ENCODE measurements around the gene DENND6B. TPM values are rescaled to one million over a fixed set of nuclear protein-coding genes. Genes with fewer than 3 reads are reported as not detected.
"Not testable (repeated sequence)": the region's sequence is repeated elsewhere in the genome, so short reads cannot be mapped to it uniquely, and the experiment has no call there.

The DENND6B gene
- total RNA-seq, 1 donor from 2014 or later: 32.1 TPM

DNA sequence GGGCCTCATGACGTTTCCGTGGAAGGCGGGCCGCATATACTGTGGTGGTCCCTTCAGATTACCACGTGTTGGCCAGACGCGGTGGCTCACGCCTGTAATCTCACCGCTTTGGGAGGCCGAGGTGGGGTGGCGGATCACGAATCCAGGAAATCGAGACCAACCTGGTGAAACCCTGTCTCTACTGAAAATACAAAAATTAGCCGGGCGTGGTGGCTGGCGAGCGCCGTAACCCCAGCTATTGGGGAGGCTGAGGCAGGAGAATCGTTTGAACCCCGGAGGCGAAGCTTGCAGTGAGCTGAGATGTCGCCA, 853 bp upstream of the DENND6B start:
- no peak for DNase-seq
- Mint-ChIP-seq H3K4me3 (ENCODE audit: unreplicated experiment) (peak overlapping the region; percentile 82), H3K27me3 (ENCODE audit: unreplicated experiment) (peaks cover 11% of the 10 kb centered on the region), H3K9me3 (ENCODE audit: unreplicated experiment) (peaks cover 5% of the 10 kb centered on the region), H3K4me1 (ENCODE audit: low read depth, unreplicated experiment) (peaks cover 8% of the 10 kb centered on the region), H3K27ac (ENCODE audit: unreplicated experiment) (peak overlapping the region; percentile 55), H3K36me3 (ENCODE audit: unreplicated experiment) (peaks cover 5% of the 10 kb centered on the region)
- TF ChIP-seq, protein P1, sequence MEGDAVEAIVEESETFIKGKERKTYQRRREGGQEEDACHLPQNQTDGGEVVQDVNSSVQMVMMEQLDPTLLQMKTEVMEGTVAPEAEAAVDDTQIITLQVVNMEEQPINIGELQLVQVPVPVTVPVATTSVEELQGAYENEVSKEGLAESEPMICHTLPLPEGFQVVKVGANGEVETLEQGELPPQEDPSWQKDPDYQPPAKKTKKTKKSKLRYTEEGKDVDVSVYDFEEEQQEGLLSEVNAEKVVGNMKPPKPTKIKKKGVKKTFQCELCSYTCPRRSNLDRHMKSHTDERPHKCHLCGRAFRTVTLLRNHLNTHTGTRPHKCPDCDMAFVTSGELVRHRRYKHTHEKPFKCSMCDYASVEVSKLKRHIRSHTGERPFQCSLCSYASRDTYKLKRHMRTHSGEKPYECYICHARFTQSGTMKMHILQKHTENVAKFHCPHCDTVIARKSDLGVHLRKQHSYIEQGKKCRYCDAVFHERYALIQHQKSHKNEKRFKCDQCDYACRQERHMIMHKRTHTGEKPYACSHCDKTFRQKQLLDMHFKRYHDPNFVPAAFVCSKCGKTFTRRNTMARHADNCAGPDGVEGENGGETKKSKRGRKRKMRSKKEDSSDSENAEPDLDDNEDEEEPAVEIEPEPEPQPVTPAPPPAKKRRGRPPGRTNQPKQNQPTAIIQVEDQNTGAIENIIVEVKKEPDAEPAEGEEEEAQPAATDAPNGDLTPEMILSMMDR (IDR thresholded peaks at IDR 0.05; ENCODE audit: partially characterized antibody, unreplicated experiment): no peak

DNA sequence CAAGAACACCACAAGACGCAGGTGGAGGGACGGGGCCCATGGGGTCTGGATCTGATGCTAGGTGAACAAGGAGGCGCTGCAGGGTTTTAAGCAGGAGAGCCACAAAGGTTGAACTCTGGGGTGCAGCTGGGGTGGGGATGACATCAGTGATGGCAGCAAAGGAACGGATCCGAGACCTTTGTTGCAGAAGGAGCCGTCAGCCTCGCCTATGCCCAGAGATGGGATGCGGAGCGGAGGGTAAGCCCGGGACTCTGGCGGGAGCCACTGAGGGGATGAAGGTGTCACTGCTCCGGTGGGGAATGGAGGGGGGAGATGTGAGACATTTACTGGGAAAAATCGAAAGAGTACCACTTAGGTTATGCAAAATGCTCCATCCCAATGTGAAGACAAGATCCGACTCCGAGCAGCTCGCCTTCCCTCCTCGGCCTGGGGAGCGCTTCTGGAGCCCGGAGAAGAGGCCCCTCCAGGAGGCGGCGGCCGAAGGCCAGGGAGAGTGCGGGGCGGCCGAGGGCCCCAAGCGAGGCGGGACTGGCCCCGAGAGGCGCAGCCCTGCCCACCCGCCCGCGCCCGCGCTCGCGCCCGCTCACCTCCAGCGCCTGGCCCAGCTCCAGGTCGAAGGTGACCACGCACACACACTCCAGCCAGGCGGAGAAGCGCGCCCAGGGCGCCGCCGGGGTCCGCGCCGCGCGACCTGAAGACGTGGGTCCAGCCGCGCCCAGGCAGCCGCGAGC, 422 bp downstream of the DENND6B start:
- H3K4me1 Mint-ChIP-seq (ENCODE audit: low read depth, unreplicated experiment): peaks cover 8% of the 10 kb centered on the region
- peaks cover 12% of the 10 kb centered on the region for H3K27me3 Mint-ChIP-seq (ENCODE audit: unreplicated experiment)
- H3K27ac Mint-ChIP-seq (ENCODE audit: unreplicated experiment): peak overlapping the region; percentile 81

DNA sequence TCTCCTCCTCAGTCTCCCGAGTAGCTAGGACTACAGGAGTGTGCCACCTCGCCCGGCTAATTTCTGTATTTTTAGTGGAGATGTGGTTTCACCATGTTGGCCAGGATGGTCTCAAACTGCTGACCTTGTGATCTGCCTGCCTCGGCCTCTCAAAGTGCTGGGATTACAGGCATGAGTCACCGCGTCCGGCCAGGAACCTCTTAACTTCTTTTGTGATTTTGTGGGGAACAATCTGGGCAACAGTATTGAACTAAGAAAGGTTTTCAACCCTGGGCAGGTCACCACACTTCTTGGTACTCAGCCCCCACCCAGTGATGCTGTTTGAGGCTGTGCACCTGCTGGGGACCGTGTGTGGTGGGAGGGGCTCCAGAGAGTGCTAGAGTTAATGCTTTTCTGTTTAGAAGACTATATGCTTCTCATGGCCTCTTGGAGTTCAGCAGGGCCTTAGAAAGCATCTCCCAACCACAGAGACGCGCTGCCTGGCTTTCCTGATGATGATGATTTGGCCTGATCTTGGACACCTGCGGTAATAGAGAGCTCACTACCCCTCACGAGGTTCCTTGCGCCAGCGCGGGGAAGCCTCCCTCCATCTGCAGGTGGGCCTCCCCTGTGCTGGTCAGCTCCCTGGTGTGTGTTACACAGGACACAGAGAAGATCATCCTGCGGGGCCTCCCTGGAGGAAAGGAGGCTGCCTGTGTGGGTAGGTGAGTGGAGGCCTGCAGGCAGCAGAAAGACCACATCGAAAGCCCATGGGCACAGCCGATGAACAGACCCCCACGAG, 1.2 kb downstream of the DENND6B start:
- Mint-ChIP-seq H3K4me3 (ENCODE audit: unreplicated experiment) (peak overlapping the region; percentile 94), H3K9me3 (ENCODE audit: unreplicated experiment) (peaks cover 5% of the 10 kb centered on the region), H3K36me3 (ENCODE audit: unreplicated experiment) (peaks cover 5% of the 10 kb centered on the region), H3K4me1 (ENCODE audit: low read depth, unreplicated experiment) (peaks cover 8% of the 10 kb centered on the region), H3K27ac (ENCODE audit: unreplicated experiment) (peak overlapping the region; percentile 81), H3K27me3 (ENCODE audit: unreplicated experiment) (peaks cover 12% of the 10 kb centered on the region)
- peak; percentile 14 for DNase-seq
- TF ChIP-seq, protein P1 (IDR thresholded peaks at IDR 0.05; ENCODE audit: partially characterized antibody, unreplicated experiment): no peak

More for the DNA sequence above, 422 bp downstream of the DENND6B start:
- peaks cover 5% of the 10 kb centered on the region for H3K36me3 Mint-ChIP-seq (ENCODE audit: unreplicated experiment)
- DNase-seq: peak; percentile 19
- H3K4me3 Mint-ChIP-seq (ENCODE audit: unreplicated experiment): peak overlapping the region; percentile 94
- peaks cover 5% of the 10 kb centered on the region for H3K9me3 Mint-ChIP-seq (ENCODE audit: unreplicated experiment)
- TF ChIP-seq, protein P1 (IDR thresholded peaks at IDR 0.05; ENCODE audit: partially characterized antibody, unreplicated experiment): no peak

GRCh38 chr22:50323900-50324299, 2.9 kb downstream of the DENND6B start:
- no peak overlapping the region for H3K27ac Mint-ChIP-seq (ENCODE audit: unreplicated experiment)

GRCh38 chr22:50322382-50323104, 4.3 kb downstream of the DENND6B start:
- not testable (repeated sequence) for H3K27ac Mint-ChIP-seq (ENCODE audit: unreplicated experiment); H3K4me3 Mint-ChIP-seq (ENCODE audit: unreplicated experiment); DNase-seq; H3K9me3 Mint-ChIP-seq (ENCODE audit: unreplicated experiment); H3K36me3 Mint-ChIP-seq (ENCODE audit: unreplicated experiment)
- Mint-ChIP-seq H3K4me1 (ENCODE audit: low read depth, unreplicated experiment) (peaks cover 16% of the 10 kb centered on the region), H3K27me3 (ENCODE audit: unreplicated experiment) (peaks cover 15% of the 10 kb centered on the region)

More at GRCh38 chr22:50323900-50324299, 2.9 kb downstream of the DENND6B start:
- DNase-seq: no peak
- TF ChIP-seq, protein P1 (IDR thresholded peaks at IDR 0.05; ENCODE audit: partially characterized antibody, unreplicated experiment): no peak
- Mint-ChIP-seq H3K36me3 (ENCODE audit: unreplicated experiment) (peaks cover 5% of the 10 kb centered on the region), H3K9me3 (ENCODE audit: unreplicated experiment) (peaks cover 7% of the 10 kb centered on the region), H3K27me3 (ENCODE audit: unreplicated experiment) (peaks cover 13% of the 10 kb centered on the region), H3K4me3 (ENCODE audit: unreplicated experiment) (no peak overlapping the region), H3K4me1 (ENCODE audit: low read depth, unreplicated experiment) (peaks cover 12% of the 10 kb centered on the region)
